ENCODE data around the gene DHX38.
"Not testable (repeated sequence)": the region's sequence is repeated elsewhere in the genome, so short reads cannot be mapped to it uniquely, and the experiment has no call there.

The DHX38 gene

GRCh38 chr16:72055911-72056310 lies 37.7 kb upstream of the DHX38 start:
- DNase-seq (ENCODE audit: extremely low read depth, low read depth), result no peak
- TF ChIP-seq CTCF (IDR thresholded peaks at IDR 0.05; ENCODE audit: low read depth, low read length), result no peak

- not testable (repeated sequence) for DNase-seq (ENCODE audit: extremely low read depth, low read depth)
Observed at GRCh38 chr16:72057313-72057712, 36.3 kb upstream of the DHX38 start.

- not testable (repeated sequence) for DNase-seq (ENCODE audit: extremely low read depth, low read depth)
Observed at GRCh38 chr16:72059060-72059459, 34.6 kb upstream of the DHX38 start.

- no peak for TF ChIP-seq CTCF (IDR thresholded peaks at IDR 0.05; ENCODE audit: low read depth, low read length)
- no peak for DNase-seq (ENCODE audit: extremely low read depth, low read depth)
Observed at GRCh38 chr16:72060405-72060804, 33.2 kb upstream of the DHX38 start.

- no peak for DNase-seq (ENCODE audit: extremely low read depth, low read depth)
- no peak for TF ChIP-seq CTCF (IDR thresholded peaks at IDR 0.05; ENCODE audit: low read depth, low read length)
Observed at GRCh38 chr16:72061564-72061963, 32.1 kb upstream of the DHX38 start.

- no peak for DNase-seq (ENCODE audit: extremely low read depth, low read depth)
- no peak for TF ChIP-seq CTCF (IDR thresholded peaks at IDR 0.05; ENCODE audit: low read depth, low read length)
Observed at GRCh38 chr16:72064361-72064894, 29.2 kb upstream of the DHX38 start.

GRCh38 chr16:72066747-72067146 lies 26.9 kb upstream of the DHX38 start:
- no peak for DNase-seq (ENCODE audit: extremely low read depth, low read depth)
- peak; percentile 63 for TF ChIP-seq CTCF (IDR thresholded peaks at IDR 0.05; ENCODE audit: low read depth, low read length)

GRCh38 chr16:72068930-72069329 lies 24.7 kb upstream of the DHX38 start:
- DNase-seq (ENCODE audit: extremely low read depth, low read depth), result no peak
- no peak for TF ChIP-seq CTCF (IDR thresholded peaks at IDR 0.05; ENCODE audit: low read depth, low read length)

Measured in AG09319 (cell line).